Astrocyte (in vitro differentiated cells and primary cell): Measurements from ENCODE around the gene SORL1. TPM values are rescaled to one million over a fixed set of nuclear protein-coding genes. Genes with fewer than 3 reads are reported as not detected.

Experiments
- DNase-seq: peaks from one replicate; pipeline ENCODE4 v3.0.0-alpha.2; 2010; ENCODE audit warnings: low read depth
- FAIRE-seq: peaks from 2 replicates; lab custom pipeline; 2011; peaks lifted over from hg19 to GRCh38; lab: Jason Lieb, UNC
- H2AFZ ChIP-seq: 2 replicates; pipeline ENCODE4 v1.6.0; 2012; ENCODE audit warnings: low read depth, low read length, inconsistent platforms
- H3K27ac ChIP-seq: 2 replicates; pipeline ENCODE4 v1.5.1; 2011; ENCODE audit warnings: low read depth, low read length, inconsistent platforms
- H3K27me3 ChIP-seq: 2 replicates; pipeline ENCODE4 v1.6.0; 2011; ENCODE audit warnings: low read length, inconsistent platforms; ENCODE audit not compliant: insufficient read depth
- H3K36me3 ChIP-seq: 2 replicates; pipeline ENCODE4 v1.5.1; 2011; ENCODE audit warnings: low read length, inconsistent platforms; ENCODE audit not compliant: insufficient read depth
- H3K4me1 ChIP-seq: 2 replicates; pipeline ENCODE4 v1.5.1; 2011; ENCODE audit warnings: low read length, inconsistent platforms; ENCODE audit not compliant: insufficient read depth
- H3K4me2 ChIP-seq: 2 replicates; pipeline ENCODE4 v1.6.0; 2012; ENCODE audit warnings: low read length, inconsistent platforms
- H3K4me3 ChIP-seq: 2 replicates; pipeline ENCODE4 v1.5.1; 2011; ENCODE audit warnings: low read depth, mild to moderate bottlenecking, low read length, inconsistent platforms; ENCODE audit not compliant: insufficient read depth
- H3K79me2 ChIP-seq: 2 replicates; pipeline ENCODE4 v1.6.0; 2012; ENCODE audit warnings: mild to moderate bottlenecking, low read length, inconsistent platforms; ENCODE audit not compliant: insufficient read depth
- H3K9ac ChIP-seq: 2 replicates; pipeline ENCODE4 v1.6.0; 2012; ENCODE audit warnings: mild to moderate bottlenecking, low read length, inconsistent platforms
- H3K9me3 ChIP-seq: 2 replicates; pipeline ENCODE4 v1.5.1; 2012; ENCODE audit warnings: low read depth, mild to moderate bottlenecking, low read length, inconsistent platforms; ENCODE audit not compliant: insufficient read depth
- H4K20me1 ChIP-seq: 2 replicates; pipeline ENCODE4 v1.6.0; 2012; ENCODE audit warnings: low read length, inconsistent platforms; ENCODE audit not compliant: insufficient read depth
- H3K27ac Mint-ChIP-seq: one replicate; pipeline ENCODE4 v1.8.0; 2021; ENCODE audit warnings: mild to moderate bottlenecking, mixed read lengths; ENCODE audit not compliant: unreplicated experiment
- H3K27me3 Mint-ChIP-seq: one replicate; pipeline ENCODE4 v1.8.0; 2021; ENCODE audit warnings: low read depth, mixed read lengths; ENCODE audit not compliant: unreplicated experiment
- H3K36me3 Mint-ChIP-seq: one replicate; pipeline ENCODE4 v1.8.0; 2021; ENCODE audit warnings: low read depth, mixed read lengths; ENCODE audit not compliant: unreplicated experiment
- H3K4me1 Mint-ChIP-seq: one replicate; pipeline ENCODE4 v1.8.0; 2021; ENCODE audit warnings: low read depth, mixed read lengths; ENCODE audit not compliant: unreplicated experiment
- H3K4me3 Mint-ChIP-seq: one replicate; pipeline ENCODE4 v1.8.0; 2021; ENCODE audit warnings: mild to moderate bottlenecking, moderate library complexity, mixed read lengths; ENCODE audit not compliant: unreplicated experiment
- H3K9me3 Mint-ChIP-seq: one replicate; pipeline ENCODE4 v1.8.0; 2021; ENCODE audit warnings: mild to moderate bottlenecking, mixed read lengths; ENCODE audit not compliant: unreplicated experiment
- CTCF ChIP-seq: IDR thresholded peaks from 2 replicates; pipeline ENCODE4 v1.5.1; 2011; ENCODE audit warnings: low read depth, mild to moderate bottlenecking, inconsistent platforms, low read length, moderate library complexity; ENCODE audit not compliant: insufficient read depth
- EZH2 ChIP-seq: IDR thresholded peaks from 2 replicates; pipeline ENCODE4 v1.6.1; 2012; ENCODE audit warnings: mild to moderate bottlenecking, low read length, inconsistent platforms; ENCODE audit not compliant: insufficient read depth
- total RNA-seq: library from RNA; stranded (reverse); gene quantifications from 2 replicates; pipeline ENCODE4 v1.2.1, GENCODE V29; 2021

SORL1 gene
- total RNA-seq, 1 donor from 2014 or later, result 4.1 TPM

- Histone ChIP-seq H3K36me3 (no peaks in the 10 kb centered on the region), H3K79me2 (no peaks in the 10 kb centered on the region), H4K20me1 (no peaks in the 10 kb centered on the region), H2AFZ (no peak overlapping the region), H3K27me3 (peaks cover 3% of the 10 kb centered on the region), H3K9ac (no peak overlapping the region), H3K27ac (no peak overlapping the region), H3K9me3 (no peaks in the 10 kb centered on the region), H3K4me2 (no peak overlapping the region), H3K4me3 (no peak overlapping the region), H3K4me1 (peaks cover 7% of the 10 kb centered on the region)
- DNase-seq, result no peak
- Mint-ChIP-seq H3K4me3 (no peak overlapping the region), H3K9me3 (no peaks in the 10 kb centered on the region), H3K27me3 (peaks cover 2% of the 10 kb centered on the region), H3K36me3 (no peaks in the 10 kb centered on the region), H3K4me1 (peaks cover 5% of the 10 kb centered on the region), H3K27ac (no peak overlapping the region)
- TF ChIP-seq EZH2 (no peak), CTCF (no peak)
- no peak for FAIRE-seq
Observed at GRCh38 chr11:121414141-121414913, 37.8 kb upstream of the SORL1 start.

GRCh38 chr11:121415856-121416255, 36.3 kb upstream of the SORL1 start:
- H3K27me3 Mint-ChIP-seq, result peaks cover 2% of the 10 kb centered on the region
- no peak overlapping the region for H3K27ac Mint-ChIP-seq
- H3K9me3 Mint-ChIP-seq, result no peaks in the 10 kb centered on the region
- peaks cover 5% of the 10 kb centered on the region for H3K4me1 Mint-ChIP-seq
- Histone ChIP-seq H3K4me1 (peaks cover 7% of the 10 kb centered on the region), H3K27ac (no peak overlapping the region), H3K9me3 (no peaks in the 10 kb centered on the region), H3K4me2 (no peak overlapping the region), H3K4me3 (no peak overlapping the region), H2AFZ (no peak overlapping the region), H3K9ac (no peak overlapping the region), H4K20me1 (no peaks in the 10 kb centered on the region), H3K36me3 (no peaks in the 10 kb centered on the region), H3K79me2 (no peaks in the 10 kb centered on the region), H3K27me3 (peaks cover 6% of the 10 kb centered on the region)
- FAIRE-seq, result no peak
- TF ChIP-seq EZH2 (no peak), CTCF (no peak)
- H3K36me3 Mint-ChIP-seq, result no peaks in the 10 kb centered on the region
- H3K4me3 Mint-ChIP-seq, result no peak overlapping the region
- DNase-seq, result no peak

GRCh38 chr11:121417055-121417551, 35.0 kb upstream of the SORL1 start:
- FAIRE-seq, result no peak
- no peaks in the 10 kb centered on the region for H3K79me2 ChIP-seq
- peak overlapping the region; percentile 17 for H3K4me2 ChIP-seq
- H4K20me1 ChIP-seq, result no peaks in the 10 kb centered on the region
- Mint-ChIP-seq H3K36me3 (no peaks in the 10 kb centered on the region), H3K4me1 (peaks cover 5% of the 10 kb centered on the region), H3K27ac (no peak overlapping the region), H3K27me3 (peaks cover 2% of the 10 kb centered on the region), H3K9me3 (no peaks in the 10 kb centered on the region), H3K4me3 (no peak overlapping the region)
- no peaks in the 10 kb centered on the region for H3K36me3 ChIP-seq
- TF ChIP-seq CTCF, result no peak
- no peak for TF ChIP-seq EZH2
- no peak overlapping the region for H3K9ac ChIP-seq
- no peak overlapping the region for H3K27ac ChIP-seq
- no peak overlapping the region for H2AFZ ChIP-seq
- peaks cover 7% of the 10 kb centered on the region for H3K4me1 ChIP-seq
- DNase-seq, result peak; percentile 95
- H3K9me3 ChIP-seq, result no peaks in the 10 kb centered on the region
- peaks cover 9% of the 10 kb centered on the region for H3K27me3 ChIP-seq
- no peak overlapping the region for H3K4me3 ChIP-seq
